A204.1 (cell line): ENCODE results near the gene IZUMO4.

ENCODE experiments used
- FAIRE-seq: peaks from 2 replicates; lab custom pipeline; 2012; peaks lifted over from hg19 to GRCh38; lab: Jason Lieb, UNC

IZUMO4 gene

GRCh38 chr19:2059422-2060201 lies 37.1 kb upstream of the IZUMO4 start:
- FAIRE-seq, result no peak

- FAIRE-seq, result no peak
Measured at GRCh38 chr19:2060884-2061494, 35.7 kb upstream of the IZUMO4 start.

GRCh38 chr19:2061495-2062388 lies 35.0 kb upstream of the IZUMO4 start:
- FAIRE-seq, result peak; percentile 96

- no peak for FAIRE-seq
Measured at GRCh38 chr19:2062389-2062729, 34.4 kb upstream of the IZUMO4 start.

DNA sequence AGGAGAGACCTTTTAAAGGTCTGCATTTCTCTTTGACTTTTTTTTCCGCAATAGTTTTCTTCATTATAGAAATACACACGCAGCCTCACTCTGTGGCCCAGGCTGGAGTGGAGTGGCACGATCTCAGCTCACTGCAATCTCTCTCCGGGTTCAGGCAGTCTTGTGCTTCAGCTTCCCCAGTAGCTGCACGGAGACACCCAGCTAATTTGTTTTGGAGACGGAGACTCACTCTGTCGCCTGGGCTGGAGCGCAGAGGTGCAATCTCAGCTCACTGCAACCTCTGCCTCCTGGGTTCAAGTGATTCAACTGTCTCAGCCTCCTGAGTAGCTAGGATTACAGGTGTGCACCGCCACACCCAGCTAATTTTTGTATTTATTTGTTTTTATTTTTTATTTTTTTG lies 33.9 kb upstream of the IZUMO4 start:
- no peak for FAIRE-seq

- no peak for FAIRE-seq
Measured at GRCh38 chr19:2063824-2064223, 32.9 kb upstream of the IZUMO4 start.

GRCh38 chr19:2064395-2064787 lies 32.3 kb upstream of the IZUMO4 start:
- FAIRE-seq, result no peak

- FAIRE-seq, result no peak
Measured at GRCh38 chr19:2064788-2065524, 31.8 kb upstream of the IZUMO4 start.

GRCh38 chr19:2070436-2070827 lies 26.3 kb upstream of the IZUMO4 start:
- no peak for FAIRE-seq

- no peak for FAIRE-seq
Measured at GRCh38 chr19:2070986-2071673, 25.6 kb upstream of the IZUMO4 start.

DNA sequence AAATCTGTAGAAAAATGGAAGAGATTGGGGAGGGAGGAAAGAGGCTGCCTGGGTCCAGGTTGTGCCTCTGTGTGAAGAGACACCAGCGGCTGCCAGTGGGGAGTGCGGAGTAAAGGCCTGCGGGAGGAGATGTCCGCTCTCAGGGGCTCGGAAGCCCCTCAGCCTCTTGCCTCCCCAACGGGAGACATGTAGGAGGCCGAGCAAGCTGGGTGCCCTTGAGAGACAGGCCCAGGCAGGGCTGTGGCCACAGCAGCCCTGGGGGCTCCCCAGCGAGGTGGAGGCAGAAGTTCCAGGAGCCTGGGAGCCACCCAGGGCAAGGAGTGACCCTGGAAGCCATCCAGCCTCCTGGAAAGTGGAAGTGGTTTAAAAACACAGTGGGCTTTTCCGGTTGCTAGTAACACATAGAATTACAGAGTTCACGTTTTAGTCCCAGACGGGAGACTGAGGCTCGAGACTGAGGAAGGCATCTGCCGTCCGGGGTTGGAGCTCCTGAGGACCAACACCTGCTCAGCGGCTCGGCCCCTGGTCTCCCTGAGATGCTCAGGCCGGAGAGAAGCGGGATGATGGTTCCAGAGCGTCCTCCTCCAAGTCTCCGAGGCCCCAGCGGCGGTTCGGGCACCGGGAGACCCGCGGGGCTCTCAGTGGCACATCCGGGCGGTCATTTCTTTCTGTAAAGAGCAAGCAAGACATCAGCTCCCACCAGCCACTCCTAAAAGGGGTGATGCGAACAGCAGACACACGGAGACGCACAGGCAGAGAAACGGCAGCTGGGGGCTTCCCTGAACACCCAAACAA lies 23.8 kb upstream of the IZUMO4 start:
- no peak for FAIRE-seq

DNA sequence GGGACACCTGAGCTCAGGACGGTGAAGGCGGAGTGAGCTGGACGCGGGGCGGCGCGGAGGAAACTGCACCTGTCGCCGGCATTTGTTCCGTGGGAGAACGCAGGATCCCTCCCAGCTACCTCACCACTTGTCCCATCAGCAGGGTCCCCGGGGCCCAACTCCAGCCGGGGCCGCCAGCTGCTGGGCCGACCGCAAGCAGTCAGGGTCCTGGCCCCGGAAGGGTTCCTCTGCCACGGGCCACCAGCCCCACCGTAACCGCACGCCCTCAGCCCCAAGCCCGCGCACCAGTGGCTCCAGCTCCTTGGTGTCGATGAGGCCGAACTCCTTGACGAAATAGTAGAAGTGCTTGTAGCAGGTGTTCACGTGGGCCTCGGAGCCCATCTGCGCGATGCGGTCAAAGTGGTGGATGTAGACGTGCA lies 20.2 kb upstream of the IZUMO4 start:
- no peak for FAIRE-seq

GRCh38 chr19:2077398-2077797 lies 19.3 kb upstream of the IZUMO4 start:
- FAIRE-seq, result no peak

DNA sequence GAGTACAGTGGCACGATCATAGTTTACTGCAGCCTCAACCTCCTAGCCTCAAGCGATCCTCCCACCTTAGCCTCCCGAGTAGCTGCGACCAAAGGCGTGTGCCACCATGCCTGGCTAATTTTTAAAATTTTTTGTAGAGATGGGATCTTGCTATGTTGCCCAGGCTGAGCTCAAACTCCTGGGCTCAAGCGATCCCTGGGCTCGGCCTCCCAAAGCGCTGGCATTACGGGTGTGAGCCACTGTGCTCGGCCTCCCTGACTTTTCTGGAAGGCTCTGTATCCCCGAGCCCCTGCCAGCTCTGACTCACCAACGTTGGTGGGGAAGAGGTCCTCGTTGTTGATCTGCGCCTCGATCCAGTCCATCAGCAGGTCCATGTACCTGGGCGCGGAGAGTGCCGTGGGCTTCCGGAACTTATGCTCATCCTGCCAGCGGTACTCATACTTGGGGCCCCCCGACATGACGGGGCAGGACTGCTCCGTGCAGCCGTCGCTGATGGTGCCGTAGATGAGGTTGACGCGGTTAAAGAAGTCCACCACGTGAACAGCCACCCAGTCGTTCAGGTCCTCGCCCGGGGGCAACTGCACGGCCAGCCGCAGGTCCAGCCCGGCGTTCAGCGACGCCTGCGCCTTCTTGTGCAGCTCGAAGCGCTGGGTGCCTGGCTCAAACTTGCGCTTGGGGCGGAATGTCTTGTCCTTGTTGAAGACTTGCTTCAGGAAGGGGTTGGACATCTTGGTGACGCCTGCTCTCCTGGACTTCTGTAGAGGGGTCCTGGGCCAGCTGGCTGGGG lies 18.7 kb upstream of the IZUMO4 start:
- FAIRE-seq, result no peak

GRCh38 chr19:2079076-2079864 lies 17.4 kb upstream of the IZUMO4 start:
- FAIRE-seq, result no peak

- no peak for FAIRE-seq
Measured at GRCh38 chr19:2079865-2080301, 16.8 kb upstream of the IZUMO4 start.

DNA sequence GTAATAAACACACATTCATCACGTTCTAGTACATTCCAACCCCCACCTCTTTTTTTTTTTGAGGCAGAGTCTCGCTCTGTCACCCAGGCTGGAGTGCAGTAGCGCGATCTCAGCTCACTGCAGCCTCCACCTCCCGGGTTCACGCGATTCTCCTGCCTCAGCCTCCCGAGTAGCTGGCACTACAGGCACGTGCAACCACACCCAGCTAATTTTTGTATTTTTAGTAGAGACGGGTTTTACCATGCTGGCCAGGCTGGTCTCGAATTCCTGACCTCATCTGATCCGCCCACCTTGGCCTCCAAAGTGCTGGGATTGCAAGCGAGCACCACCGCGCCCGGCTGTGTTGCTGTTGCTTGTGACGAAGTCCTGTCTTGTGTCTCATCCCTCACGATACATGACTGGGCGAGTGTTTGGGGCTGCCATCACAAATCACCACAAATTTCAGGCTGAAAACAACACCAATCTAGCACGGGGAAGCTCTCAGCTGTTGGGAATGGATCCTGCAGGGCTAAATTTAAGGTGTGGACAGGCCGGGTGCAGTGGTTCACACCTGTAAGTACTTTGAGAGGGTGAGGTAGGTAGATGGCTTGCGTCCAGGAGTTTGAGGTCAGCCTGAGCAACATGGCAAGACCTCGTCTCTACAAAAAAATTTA lies 16.3 kb upstream of the IZUMO4 start:
- FAIRE-seq, result no peak

GRCh38 chr19:2081873-2082810 lies 14.6 kb upstream of the IZUMO4 start:
- FAIRE-seq, result no peak
